Stimulated activated naive CD4-positive, alpha-beta T cell (primary cell): ENCODE data around the gene CACNG4.
"Not testable (repeated sequence)": the region's sequence is repeated elsewhere in the genome, so short reads cannot be mapped to it uniquely, and the experiment has no call there.

ENCODE experiments used
- DNase-seq, 6 experiments: peaks; one replicate each; lab custom pipeline; 2025; lab: John Stamatoyannopoulos, UW

CACNG4 gene

GRCh38 chr17:66964930-66965800, 658 bp downstream of the CACNG4 start:
- DNase-seq = no peak

GRCh38 chr17:66965801-66966262, 1.3 kb downstream of the CACNG4 start:
- no peak for DNase-seq

DNA sequence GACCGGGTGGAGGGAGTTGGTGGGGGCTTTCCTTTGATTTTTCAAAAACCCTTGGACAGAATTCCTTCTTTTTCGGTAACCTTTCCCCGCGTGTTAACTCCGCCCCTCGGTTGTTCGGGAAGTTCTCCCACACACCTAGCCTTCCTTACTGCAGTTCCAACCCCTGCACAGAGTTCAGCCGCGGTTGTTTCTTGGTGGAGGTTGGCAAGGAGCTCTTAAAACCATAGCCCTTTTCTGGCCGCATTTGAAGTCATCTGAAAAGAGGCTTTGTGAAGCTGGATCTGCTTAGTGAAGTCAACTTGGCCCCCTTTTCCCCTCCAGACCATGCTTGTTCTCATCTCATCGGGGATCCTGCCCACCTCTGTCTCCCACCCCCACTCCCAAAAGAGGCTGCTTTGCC, 1.8 kb downstream of the CACNG4 start:
- DNase-seq = no peak

DNA sequence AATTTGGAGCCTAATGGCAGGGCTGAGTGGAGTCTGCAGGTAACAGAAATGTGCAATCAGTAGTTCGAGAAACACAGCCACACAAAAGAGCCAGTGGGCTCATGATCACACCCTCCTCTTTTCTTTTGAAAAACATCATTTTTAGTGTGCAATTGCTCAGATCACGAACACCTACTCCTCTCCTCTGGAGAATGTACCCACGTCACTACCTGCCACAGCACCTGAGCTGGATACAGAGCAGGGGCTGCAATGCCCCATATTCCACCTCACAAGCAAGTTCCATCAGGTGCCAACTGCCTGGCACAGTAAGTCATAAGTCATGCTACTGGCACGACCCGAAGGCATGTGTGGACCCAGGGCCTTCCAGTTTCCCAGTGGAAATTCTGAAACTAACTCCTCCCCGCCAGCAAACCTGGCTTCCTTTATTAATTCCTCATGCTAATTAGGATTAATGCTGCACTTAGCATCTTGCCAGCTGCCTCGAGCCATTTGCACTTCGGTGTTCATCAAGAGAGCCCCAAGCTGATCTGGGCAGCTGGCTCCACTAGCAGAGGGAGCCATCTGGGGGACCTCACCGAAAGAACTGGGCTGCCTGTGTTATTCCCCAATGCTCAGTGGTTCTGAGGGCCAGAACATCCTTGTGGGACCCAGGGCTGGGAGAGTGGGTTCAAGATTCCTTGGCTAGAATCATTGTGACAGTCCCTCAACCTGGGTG, 2.4 kb downstream of the CACNG4 start:
- no peak for DNase-seq

GRCh38 chr17:66967837-66968543, 3.5 kb downstream of the CACNG4 start:
- DNase-seq = no peak

DNA sequence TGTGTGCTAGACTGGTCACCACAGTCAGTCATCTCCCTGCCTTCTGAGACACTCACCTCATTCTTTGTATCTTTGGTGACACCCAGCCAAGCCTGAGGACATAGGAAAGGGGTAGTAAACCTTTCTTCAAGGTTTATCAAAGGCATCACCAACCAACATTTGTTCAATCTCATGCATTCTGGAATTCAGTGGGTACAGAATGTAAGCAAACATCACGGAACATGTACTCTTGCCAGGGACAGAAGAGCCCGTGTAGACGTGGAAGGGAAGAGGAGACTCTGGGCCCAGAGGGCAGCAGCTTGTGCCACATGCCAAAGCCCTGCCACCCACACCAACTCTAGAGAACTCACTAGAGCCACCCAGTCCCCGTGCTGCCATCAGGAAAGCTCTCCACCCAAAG, 4.4 kb downstream of the CACNG4 start:
- DNase-seq = no peak

DNA sequence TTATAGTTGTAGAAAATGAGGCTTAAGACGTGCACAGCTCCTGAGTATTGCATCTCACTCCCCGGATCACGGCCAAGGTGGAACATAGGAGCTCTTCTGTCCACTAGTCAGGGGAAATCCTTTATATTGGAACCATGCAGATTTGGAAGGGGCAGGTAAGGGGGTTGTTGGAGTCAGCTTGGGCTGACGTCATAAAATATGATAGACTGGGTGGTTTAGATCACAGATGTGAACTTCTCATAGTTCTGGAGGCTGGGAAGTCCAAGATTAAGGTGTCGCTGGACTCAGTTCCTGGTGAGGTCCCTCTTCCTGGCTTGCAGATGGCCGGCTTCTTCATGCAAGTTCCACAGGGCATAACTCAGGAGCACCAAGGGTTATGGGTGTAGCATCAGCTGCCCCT, 5.6 kb downstream of the CACNG4 start:
- no peak for DNase-seq

- DNase-seq = no peak
Observed at GRCh38 chr17:66970797-66971196, 6.3 kb downstream of the CACNG4 start.

DNA sequence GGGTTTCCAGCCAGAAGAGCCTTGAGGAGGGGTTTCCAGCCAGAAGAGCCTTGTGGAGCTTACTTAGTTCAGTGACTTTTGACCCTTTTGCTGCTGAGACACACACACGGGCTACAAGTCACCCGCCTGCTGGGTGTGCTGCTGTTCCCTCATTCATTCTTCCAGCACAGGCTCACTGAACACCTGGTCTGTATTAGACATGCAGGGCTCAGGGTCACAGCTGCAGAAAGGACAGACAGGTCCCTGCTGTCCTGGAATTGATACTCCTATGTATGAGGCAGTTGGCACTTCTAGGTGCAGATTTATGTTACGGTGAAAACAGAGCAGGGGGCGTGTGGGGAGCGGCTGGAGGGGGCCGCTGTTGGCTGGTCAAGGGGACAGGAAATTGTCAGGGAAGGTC, 6.8 kb downstream of the CACNG4 start:
- no peak for DNase-seq

GRCh38 chr17:66971730-66972441, 7.4 kb downstream of the CACNG4 start:
- DNase-seq = no peak

DNA sequence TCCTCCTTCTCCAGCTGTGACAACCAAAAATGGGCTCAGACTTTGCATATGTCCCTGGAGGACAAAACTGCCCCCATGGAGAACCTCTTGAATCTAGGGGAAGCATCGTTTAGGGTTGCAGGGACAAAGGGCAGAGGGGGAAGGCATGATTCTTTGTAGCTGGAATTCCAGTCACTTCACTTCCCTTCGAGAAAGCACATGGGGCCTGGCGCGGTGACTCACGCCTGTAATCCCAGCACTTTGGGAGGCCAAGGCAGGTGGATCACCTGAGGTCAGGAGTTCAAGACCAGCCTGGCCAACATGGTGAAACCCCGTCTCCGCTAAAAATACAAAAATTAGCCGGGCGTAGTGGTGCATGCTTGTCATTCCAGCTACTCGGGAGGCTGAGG, 7.9 kb downstream of the CACNG4 start:
- not testable (repeated sequence) for DNase-seq

DNA sequence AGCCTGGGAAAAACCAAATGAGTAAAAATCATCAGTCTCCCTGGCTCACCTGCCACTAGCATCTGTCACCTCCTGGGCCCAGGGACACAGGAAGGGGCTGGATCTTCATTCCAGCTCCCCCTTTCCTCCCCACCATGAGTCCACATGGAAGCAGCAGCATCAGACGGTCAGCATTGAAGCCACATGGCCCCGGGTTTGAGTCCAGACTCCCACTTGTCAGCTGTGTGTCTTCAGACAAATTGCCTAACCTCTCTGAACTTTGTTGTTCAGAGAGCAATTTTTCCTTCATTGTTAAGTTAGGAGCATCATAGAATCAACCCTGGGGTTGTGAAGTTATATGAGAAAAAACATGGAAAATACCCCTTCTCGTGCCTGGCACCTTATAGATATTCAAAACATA, 10.7 kb downstream of the CACNG4 start:
- no peak for DNase-seq

GRCh38 chr17:66975614-66976378, 11.3 kb downstream of the CACNG4 start:
- no peak for DNase-seq

- DNase-seq = no peak
Observed at GRCh38 chr17:66976379-66976663, 11.8 kb downstream of the CACNG4 start.

DNA sequence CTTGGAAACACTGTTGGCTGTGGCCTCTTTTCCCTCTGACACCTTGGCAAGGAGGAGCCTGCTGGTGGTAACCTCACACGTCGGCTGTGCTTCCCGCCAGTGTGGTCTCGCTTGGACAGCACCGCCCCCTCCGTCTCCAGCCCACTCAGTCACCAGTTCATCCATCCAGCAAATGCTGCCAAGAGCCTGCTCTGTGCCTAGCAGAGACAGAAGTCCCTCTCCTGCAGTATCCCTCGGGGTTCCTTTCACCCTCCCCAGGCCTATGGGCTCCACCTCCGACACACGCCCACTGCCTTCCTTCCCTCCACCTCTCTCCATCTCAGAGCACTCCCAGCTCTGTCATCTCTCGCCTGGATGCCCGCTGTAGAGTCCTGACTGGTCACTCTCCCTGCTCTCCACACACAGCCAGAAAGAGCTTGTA, 12.3 kb downstream of the CACNG4 start:
- no peak for DNase-seq

- DNase-seq = no peak
Observed at GRCh38 chr17:66978514-66979061, 14.1 kb downstream of the CACNG4 start.

- DNase-seq = no peak
Observed at GRCh38 chr17:66980896-66981295, 16.4 kb downstream of the CACNG4 start.

- DNase-seq = no peak
Observed at GRCh38 chr17:66981983-66982508, 17.5 kb downstream of the CACNG4 start.

GRCh38 chr17:66983414-66984021, 19.0 kb downstream of the CACNG4 start:
- DNase-seq = no peak

- DNase-seq = no peak
Observed at GRCh38 chr17:66984730-66985129, 20.2 kb downstream of the CACNG4 start.
